Tibial nerve (tissue), 4 donors: ENCODE results near the gene EMP2. TPM values are rescaled to one million over a fixed set of nuclear protein-coding genes. Genes with fewer than 3 reads are reported as not detected.

Experiments used
- DNase-seq, 2 donors: peaks; one replicate each; pipeline ENCODE4 v3.0.0-alpha.2; 2019; ENCODE audit warnings: low spot score in 2 of 2
- H3K27ac ChIP-seq, 4 donors: fragments of 200-600 bp; sonication (generic) in 3 of 4; one replicate each; pipeline ENCODE4 v1.5.1; 2017 to 2019; ENCODE audit warnings: mild to moderate bottlenecking in 1 of 4
- H3K27me3 ChIP-seq, 2 donors: fragments of 200-600 bp; sonication (generic) in 1 of 2; one replicate each; pipeline versions ENCODE4 v1.5.1 to v1.6.0; 2017 to 2019
- H3K36me3 ChIP-seq, 3 donors: fragments of 200-600 bp; sonication (generic); one replicate each; pipeline ENCODE4 v1.5.1; 2018 to 2019
- H3K4me1 ChIP-seq, 4 donors: fragments of 200-600 bp; sonication (generic) in 3 of 4; one replicate each; pipeline ENCODE4 v1.5.1; 2017 to 2019
- H3K4me3 ChIP-seq, 4 donors: fragments of 200-600 bp; sonication (generic) in 3 of 4; one replicate each; pipeline ENCODE4 v1.5.1; 2017 to 2019; ENCODE audit warnings: mild to moderate bottlenecking in 1 of 4, moderate library complexity in 1 of 4
- H3K9me3 ChIP-seq, 4 donors: fragments of 200-600 bp; sonication (generic) in 3 of 4; one replicate each; pipeline ENCODE4 v1.5.1; 2017 to 2019
- CTCF ChIP-seq, 5 experiments: fragments of 200-600 bp in 3 of 5; fragments of 450-650 bp in 2 of 5; sonication (generic) in 3 of 5; IDR thresholded peaks; one replicate each; pipeline ENCODE4 v1.5.1; 2016 to 2019; ENCODE audit warnings: antibody characterized with exemption in 5 of 5, mild to moderate bottlenecking in 3 of 5, moderate library complexity in 2 of 5
- EP300 ChIP-seq, 2 donors: sonication (generic); formaldehyde crosslinking; IDR thresholded peaks; one replicate each; pipeline ENCODE4 v1.6.1; 2017; ENCODE audit warnings: antibody characterized with exemption in 2 of 2, mild to moderate bottlenecking in 1 of 2
- POLR2A ChIP-seq, 2 donors: fragments of 450-650 bp; IDR thresholded peaks; one replicate each; pipeline ENCODE4 v1.6.1; 2017; ENCODE audit warnings: antibody characterized with exemption in 2 of 2, mild to moderate bottlenecking in 2 of 2, moderate library complexity in 2 of 2
- WGBS, 2 donors: methylation state at CpG; one replicate each; pipeline ENCODE4 v1.1.5; 2018; 5-methylcytosine and 5-hydroxymethylcytosine counted together
- total RNA-seq, 4 donors: library from RNA; depleted of rRNA; stranded (reverse); fragments of >200 nt; gene quantifications; one replicate each; pipeline ENCODE4 v1.1.0, GENCODE V29; 2016

EMP2 gene
- total RNA-seq, 4 donors from 2014 or later = 60.5 to 72.1 (median 65.5) TPM

- Histone ChIP-seq H3K9me3 (no peaks in the 10 kb centered on the region), H3K4me1 (peaks cover 0 to 6% (median 0%) of the 10 kb centered on the region in 4 donors), H3K36me3 (no peaks in the 10 kb centered on the region), H3K4me3 (no peak overlapping the region), H3K27ac (no peak overlapping the region), H3K27me3 (peaks cover 0 to 4% of the 10 kb centered on the region in 2 donors)
- no peak for DNase-seq
- TF ChIP-seq EP300 (IDR thresholded peaks at IDR 0.05) (no peak), CTCF (IDR thresholded peaks at IDR 0.05) (no peak), POLR2A (IDR thresholded peaks at IDR 0.05) (no peak)
- 69 to 79% methylated on average over 3 of the region's 3 CpGs for WGBS, 2 donors
These were observed 16.8 kb upstream of the EMP2 start for GRCh38 chr16:10597187-10597601.

GRCh38 chr16:10594312-10594950 lies 14.0 kb upstream of the EMP2 start:
- peaks cover 0 to 4% of the 10 kb centered on the region in 2 donors for H3K27me3 ChIP-seq
- H3K36me3 ChIP-seq = no peaks in the 10 kb centered on the region
- 66 to 74% methylated on average over 6 to 8 of the region's 9 CpGs for WGBS, 2 donors
- no peak for TF ChIP-seq POLR2A (IDR thresholded peaks at IDR 0.05)
- TF ChIP-seq EP300 (IDR thresholded peaks at IDR 0.05) = no peak
- TF ChIP-seq CTCF (IDR thresholded peaks at IDR 0.05) = no peak
- H3K4me3 ChIP-seq = no peak overlapping the region
- no peaks in the 10 kb centered on the region for H3K9me3 ChIP-seq
- DNase-seq = no peak
- H3K27ac ChIP-seq = no peak overlapping the region
- H3K4me1 ChIP-seq = peaks cover 0 to 6% (median 0%) of the 10 kb centered on the region in 4 donors

- no peaks in the 10 kb centered on the region for H3K9me3 ChIP-seq
- 66 to 71% methylated on average over 1 of the region's 1 CpG for WGBS, 2 donors
- TF ChIP-seq EP300 (IDR thresholded peaks at IDR 0.05) (no peak), POLR2A (IDR thresholded peaks at IDR 0.05) (no peak), CTCF (IDR thresholded peaks at IDR 0.05) (no peak)
- DNase-seq = no peak
- H3K36me3 ChIP-seq = no peaks in the 10 kb centered on the region
- H3K27me3 ChIP-seq = peaks cover 0 to 2% of the 10 kb centered on the region in 2 donors
- no peaks in the 10 kb centered on the region for H3K4me1 ChIP-seq
- no peak overlapping the region for H3K4me3 ChIP-seq
- H3K27ac ChIP-seq = no peak overlapping the region
These were observed 12.2 kb upstream of the EMP2 start for GRCh38 chr16:10592611-10593010.

GRCh38 chr16:10590342-10590741 lies 9.9 kb upstream of the EMP2 start:
- no peak for DNase-seq
- no peaks in the 10 kb centered on the region for H3K27me3 ChIP-seq
- no peaks in the 10 kb centered on the region for H3K4me1 ChIP-seq
- H3K36me3 ChIP-seq = no peaks in the 10 kb centered on the region
- TF ChIP-seq CTCF (IDR thresholded peaks at IDR 0.05) = no peak
- TF ChIP-seq POLR2A (IDR thresholded peaks at IDR 0.05) = no peak
- TF ChIP-seq EP300 (IDR thresholded peaks at IDR 0.05) = no peak
- WGBS, 2 donors = 76 to 95% methylated on average over 4 of the region's 4 CpGs
- H3K27ac ChIP-seq = no peak overlapping the region
- no peaks in the 10 kb centered on the region for H3K9me3 ChIP-seq
- H3K4me3 ChIP-seq = no peak overlapping the region

- no peaks in the 10 kb centered on the region for H3K9me3 ChIP-seq
- no peaks in the 10 kb centered on the region for H3K36me3 ChIP-seq
- TF ChIP-seq EP300 (IDR thresholded peaks at IDR 0.05) (no peak), POLR2A (IDR thresholded peaks at IDR 0.05) (no peak), CTCF (IDR thresholded peaks at IDR 0.05) (no peak)
- WGBS, 2 donors = 76 to 78% methylated on average over 5 of the region's 5 CpGs
- no peak overlapping the region for H3K27ac ChIP-seq
- no peak overlapping the region for H3K4me3 ChIP-seq
- H3K27me3 ChIP-seq = no peaks in the 10 kb centered on the region
- H3K4me1 ChIP-seq = no peaks in the 10 kb centered on the region
- DNase-seq = no peak
These were observed 8.7 kb upstream of the EMP2 start for GRCh38 chr16:10589109-10589508.
